WTC11 (cell line): Measurements from ENCODE around the gene TMC3.

Source experiments
- ATF2 ChIP-seq: sonication (generic); formaldehyde crosslinking; IDR thresholded peaks from 2 replicates; pipeline ENCODE4 v1.8.1; 2022; ENCODE audit warnings: low read depth, missing genetic modification reagents, borderline replicate concordance
- CTCF ChIP-seq: fragments of 200-600 bp; IDR thresholded peaks from 2 replicates; pipeline ENCODE4 v1.8.0; 2022; ENCODE audit warnings: antibody characterized with exemption
- FOXJ3 ChIP-seq: sonication (generic); formaldehyde crosslinking; IDR thresholded peaks from 2 replicates; pipeline ENCODE4 v1.9.0; 2021; ENCODE audit warnings: missing genetic modification reagents, mild to moderate bottlenecking, borderline replicate concordance
- MLX ChIP-seq: sonication (generic); formaldehyde crosslinking; IDR thresholded peaks from 2 replicates; pipeline ENCODE4 v1.8.1; 2023; ENCODE audit warnings: mild to moderate bottlenecking, missing genetic modification reagents, moderate library complexity
- ZNF425 ChIP-seq: fragments of 250-450 bp; sonication (Bioruptor Pico); conservative IDR thresholded peaks from 2 replicates; pipeline ENCODE4 v1.9.0; 2021; ENCODE audit warnings: mild to moderate bottlenecking

GRCh38 chr15:81301385-81301784 is 72.6 kb downstream of the TMC3 start:
- TF ChIP-seq MLX (CRISPR knock-in tag) = no peak
- TF ChIP-seq CTCF = no peak
- TF ChIP-seq ZNF425 = no peak
- TF ChIP-seq ATF2 (CRISPR knock-in tag) = no peak
- no peak for TF ChIP-seq FOXJ3 (CRISPR knock-in tag)
